Neural crest cell (in vitro differentiated cells): Measurements from ENCODE around the gene PTMS. TPM values are rescaled to one million over a fixed set of nuclear protein-coding genes. Genes with fewer than 3 reads are reported as not detected.

Experiments
- DNase-seq: peaks from one replicate; pipeline ENCODE4 v3.0.0; 2021; ENCODE audit warnings: low read depth, mixed read lengths, low spot score
- H3K27ac Mint-ChIP-seq: one replicate; pipeline ENCODE4 v1.8.0; 2021; ENCODE audit warnings: mild to moderate bottlenecking, mixed read lengths; ENCODE audit not compliant: unreplicated experiment
- H3K27me3 Mint-ChIP-seq: 2 replicates; pipeline ENCODE4 v1.8.0; 2021; ENCODE audit warnings: low read depth, mild to moderate bottlenecking, mixed read lengths
- H3K36me3 Mint-ChIP-seq: 2 replicates; pipeline ENCODE4 v1.8.0; 2021; ENCODE audit warnings: low read depth, mild to moderate bottlenecking, mixed read lengths
- H3K4me1 Mint-ChIP-seq: 2 replicates; pipeline ENCODE4 v1.8.0; 2021; ENCODE audit warnings: mixed read lengths
- H3K4me3 Mint-ChIP-seq: one replicate; pipeline ENCODE4 v1.8.0; 2021; ENCODE audit warnings: mild to moderate bottlenecking, mixed read lengths
- H3K9me3 Mint-ChIP-seq: 2 replicates; pipeline ENCODE4 v1.8.0; 2021; ENCODE audit warnings: mixed read lengths
- long read RNA-seq: library from polyadenylated mRNA; unstranded; transcript quantifications from one replicate; pipeline ENCODE4 v2.0.0, GENCODE V29; 2020
- total RNA-seq: library from RNA; stranded (reverse); gene quantifications from 2 replicates; pipeline ENCODE4 v1.2.1, GENCODE V29; 2021
- TF ChIP-seq, protein P1 (sequence below): fragments of 200-600 bp; sonication (generic); conservative IDR thresholded peaks from 2 replicates; pipeline ENCODE4 v1.5.0; 2021; ENCODE audit warnings: antibody characterized with exemption, mild to moderate bottlenecking

PTMS gene
- 629 and 669 TPM in 2 replicates for total RNA-seq
- long read RNA-seq, partial matches to known transcripts: 0 of 2 reads
- long read RNA-seq, other reads (novel, unspliced or antisense): 2 of 2 reads

- peak; percentile 81 for DNase-seq
- Mint-ChIP-seq H3K4me3 (peak within 1 kb of the TSS; percentile 98), H3K27me3 (peaks cover 6% of the 10 kb centered on the region), H3K36me3 (peaks cover 7% of the 10 kb centered on the region), H3K27ac (peak within 1 kb of the TSS; percentile 98), H3K4me1 (peaks cover 68% of the 10 kb centered on the region), H3K9me3 (peaks cover 5% of the 10 kb centered on the region)
- TF ChIP-seq, protein P1, sequence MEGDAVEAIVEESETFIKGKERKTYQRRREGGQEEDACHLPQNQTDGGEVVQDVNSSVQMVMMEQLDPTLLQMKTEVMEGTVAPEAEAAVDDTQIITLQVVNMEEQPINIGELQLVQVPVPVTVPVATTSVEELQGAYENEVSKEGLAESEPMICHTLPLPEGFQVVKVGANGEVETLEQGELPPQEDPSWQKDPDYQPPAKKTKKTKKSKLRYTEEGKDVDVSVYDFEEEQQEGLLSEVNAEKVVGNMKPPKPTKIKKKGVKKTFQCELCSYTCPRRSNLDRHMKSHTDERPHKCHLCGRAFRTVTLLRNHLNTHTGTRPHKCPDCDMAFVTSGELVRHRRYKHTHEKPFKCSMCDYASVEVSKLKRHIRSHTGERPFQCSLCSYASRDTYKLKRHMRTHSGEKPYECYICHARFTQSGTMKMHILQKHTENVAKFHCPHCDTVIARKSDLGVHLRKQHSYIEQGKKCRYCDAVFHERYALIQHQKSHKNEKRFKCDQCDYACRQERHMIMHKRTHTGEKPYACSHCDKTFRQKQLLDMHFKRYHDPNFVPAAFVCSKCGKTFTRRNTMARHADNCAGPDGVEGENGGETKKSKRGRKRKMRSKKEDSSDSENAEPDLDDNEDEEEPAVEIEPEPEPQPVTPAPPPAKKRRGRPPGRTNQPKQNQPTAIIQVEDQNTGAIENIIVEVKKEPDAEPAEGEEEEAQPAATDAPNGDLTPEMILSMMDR: no peak
Observed at GRCh38 chr12:6765634-6766581, at the start of gene PTMS. Gene PTMS (plus strand): TSS chr12:6766363. CDS start chr12:6766706, 343 bp downstream.

GRCh38 chr12:6716874-6717437 is 49.2 kb upstream of the PTMS start:
- peaks cover 3% of the 10 kb centered on the region for H3K9me3 Mint-ChIP-seq
- no peak for DNase-seq
- H3K27ac Mint-ChIP-seq: no peak overlapping the region
- H3K4me1 Mint-ChIP-seq: peaks cover 3% of the 10 kb centered on the region
- TF ChIP-seq, protein P1: no peak
- H3K4me3 Mint-ChIP-seq: no peak overlapping the region
- H3K27me3 Mint-ChIP-seq: peaks cover 6% of the 10 kb centered on the region
- H3K36me3 Mint-ChIP-seq: no peaks in the 10 kb centered on the region

DNA sequence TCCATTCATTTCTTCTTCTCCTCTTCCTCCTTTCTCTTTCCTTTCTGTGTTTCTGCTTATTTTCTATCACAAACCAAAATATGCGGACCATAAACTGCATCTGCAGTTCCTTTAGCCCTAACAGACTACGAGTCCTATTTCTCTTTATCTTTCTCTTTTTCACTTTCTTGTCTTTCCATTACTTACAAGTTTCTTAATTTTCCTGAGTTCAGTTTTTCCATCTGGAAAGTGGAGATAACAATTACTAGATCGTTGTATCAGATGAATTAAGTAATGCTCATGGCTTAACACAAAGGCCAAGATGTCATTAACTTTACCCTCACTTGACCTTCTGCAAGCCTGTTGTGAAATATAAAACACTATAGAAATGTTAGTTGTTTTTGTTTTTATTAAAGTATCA is 43.3 kb upstream of the PTMS start:
- no peak overlapping the region for H3K27ac Mint-ChIP-seq
- H3K4me1 Mint-ChIP-seq: peaks cover 19% of the 10 kb centered on the region

GRCh38 chr12:6723607-6724408 is 42.4 kb upstream of the PTMS start, which contains the start of gene COPS7A:
Gene COPS7A (plus strand): TSS chr12:6724046. CDS start chr12:6724657, 611 bp downstream.
- H3K36me3 Mint-ChIP-seq: peaks cover 3% of the 10 kb centered on the region
- H3K4me3 Mint-ChIP-seq: peak within 1 kb of the TSS; percentile 88
- H3K4me1 Mint-ChIP-seq: peaks cover 19% of the 10 kb centered on the region
- peak within 1 kb of the TSS; percentile 98 for H3K27ac Mint-ChIP-seq
- no peaks in the 10 kb centered on the region for H3K9me3 Mint-ChIP-seq
- H3K27me3 Mint-ChIP-seq: peaks cover 6% of the 10 kb centered on the region
- TF ChIP-seq, protein P1: no peak
- DNase-seq: peak; percentile 89

More for the DNA sequence above, 43.3 kb upstream of the PTMS start:
- Mint-ChIP-seq H3K36me3 (peaks cover 3% of the 10 kb centered on the region), H3K27me3 (peaks cover 6% of the 10 kb centered on the region), H3K9me3 (no peaks in the 10 kb centered on the region), H3K4me3 (no peak overlapping the region)
- DNase-seq: no peak
- TF ChIP-seq, protein P1: no peak

DNA sequence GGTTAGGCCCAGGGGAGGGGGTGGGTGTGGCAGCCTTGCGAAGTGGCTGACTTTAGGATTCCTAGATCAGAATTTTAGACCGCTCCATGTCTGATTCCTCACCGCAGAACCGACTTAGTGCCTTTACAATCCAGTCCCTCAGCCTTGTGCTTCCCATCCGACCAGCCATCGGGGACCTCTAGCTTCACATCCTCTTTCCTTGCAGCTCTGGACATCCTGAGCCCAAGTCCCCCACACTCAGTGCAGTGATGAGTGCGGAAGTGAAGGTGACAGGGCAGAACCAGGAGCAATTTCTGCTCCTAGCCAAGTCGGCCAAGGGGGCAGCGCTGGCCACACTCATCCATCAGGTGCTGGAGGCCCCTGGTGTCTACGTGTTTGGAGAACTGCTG is 41.8 kb upstream of the PTMS start:
- TF ChIP-seq, protein P1: no peak
- no peak for DNase-seq
- Mint-ChIP-seq H3K9me3 (no peaks in the 10 kb centered on the region), H3K4me3 (peak overlapping the region; percentile 88), H3K27me3 (peaks cover 6% of the 10 kb centered on the region), H3K27ac (peak overlapping the region; percentile 98), H3K36me3 (peaks cover 3% of the 10 kb centered on the region), H3K4me1 (peaks cover 19% of the 10 kb centered on the region)
